Esophagus squamous epithelium (tissue), 4 donors: ENCODE results near the gene SCN5A.

Experiments used
- CTCF ChIP-seq, 6 experiments: fragments of 450-650 bp in 4 of 6; fragments of 200-600 bp in 2 of 6; sonication (generic) in 2 of 6; IDR thresholded peaks; one replicate each; pipeline ENCODE4 v1.5.1; 2016 to 2019; ENCODE audit warnings: antibody characterized with exemption in 6 of 6, mild to moderate bottlenecking in 4 of 6, moderate library complexity in 4 of 6
- POLR2A ChIP-seq, 4 donors: fragments of 450-650 bp; IDR thresholded peaks; one replicate each; pipeline ENCODE4 v1.6.1; 2017; ENCODE audit warnings: antibody characterized with exemption in 4 of 4, mild to moderate bottlenecking in 4 of 4, moderate library complexity in 3 of 4

- TF ChIP-seq POLR2A (IDR thresholded peaks at IDR 0.05) (no peak), CTCF (IDR thresholded peaks at IDR 0.05) (no peak)
Observed at GRCh38 chr3:38542401-38543298, 106.8 kb downstream of the SCN5A start.
